Stomach (tissue), 9 donors: Measurements from ENCODE around the gene KLHL36. TPM values are rescaled to one million over a fixed set of nuclear protein-coding genes. Genes with fewer than 3 reads are reported as not detected.

ENCODE experiments used
- DNase-seq, 2 donors: peaks; one replicate each; pipeline versions ENCODE4 v3.0.0 to v3.0.0-alpha.2; 2013 to 2019
- H3K27ac ChIP-seq, 5 donors: fragments of 200-600 bp in 4 of 5; sonication (generic) in 4 of 5; one replicate each; pipeline ENCODE4 v1.5.1; 2013 to 2019; ENCODE audit warnings: mild to moderate bottlenecking in 1 of 5, moderate library complexity in 1 of 5
- H3K27me3 ChIP-seq, 3 donors: fragments of 200-600 bp; sonication (generic); one replicate each; pipeline ENCODE4 v1.5.1; 2017 to 2019; ENCODE audit warnings: mixed run types in 1 of 3
- H3K36me3 ChIP-seq, 4 donors: fragments of 200-600 bp; sonication (generic); 1 replicate in 3 of 4; 2 replicates in 1 of 4; pipeline ENCODE4 v1.5.1; 2016 to 2019
- H3K4me1 ChIP-seq, 4 donors: fragments of 200-600 bp; sonication (generic); one replicate each; pipeline ENCODE4 v1.5.1; 2016 to 2019
- H3K4me3 ChIP-seq, 4 donors: fragments of 200-600 bp; sonication (generic) in 3 of 4; one replicate each; pipeline ENCODE4 v1.5.1; 2016 to 2019; ENCODE audit warnings: mild to moderate bottlenecking in 1 of 4
- H3K9me3 ChIP-seq, 4 donors: fragments of 200-600 bp; sonication (generic); one replicate each; pipeline ENCODE4 v1.5.1; 2016 to 2019
- CTCF ChIP-seq, 7 experiments: fragments of 450-650 bp in 4 of 7; fragments of 200-600 bp in 3 of 7; sonication (generic) in 3 of 7; IDR thresholded peaks; one replicate each; pipeline ENCODE4 v1.5.1; 2016 to 2019; ENCODE audit warnings: antibody characterized with exemption in 7 of 7, control low read depth in 2 of 7, mild to moderate bottlenecking in 1 of 7
- EP300 ChIP-seq: sonication (generic); formaldehyde crosslinking; IDR thresholded peaks from one replicate; pipeline ENCODE4 v1.6.1; 2017; ENCODE audit warnings: antibody characterized with exemption
- POLR2A ChIP-seq, 4 donors: fragments of 450-650 bp; IDR thresholded peaks; one replicate each; pipeline ENCODE4 v1.6.1; 2016; ENCODE audit warnings: antibody characterized with exemption in 4 of 4, control low read depth in 2 of 4, mild to moderate bottlenecking in 1 of 4, moderate library complexity in 1 of 4
- POLR2AphosphoS5 ChIP-seq, 3 donors: sonication (generic); formaldehyde crosslinking; IDR thresholded peaks; one replicate each; pipeline ENCODE4 v1.6.1; 2016; ENCODE audit warnings: antibody characterized with exemption in 3 of 3
- WGBS, 5 donors: extraction: QIAGEN DNeasy Blood & Tissue Kit in 3 of 5; methylation state at CpG; one replicate each; pipeline versions ENCODE4 v1.1.5 to v1.1.7; 2013 to 2018; 5-methylcytosine and 5-hydroxymethylcytosine counted together
- intact Hi-C: fragments of 100-400 bp; cut with DNase I; formaldehyde crosslinking; loops from one replicate; pipeline ENCODE4 v1.15.1; 2023; ENCODE audit warnings: low total_unique reads
- polyA plus RNA-seq, 3 donors: library from polyadenylated mRNA; stranded (reverse); fragments of 200-250 nt; gene quantifications; one replicate each; pipeline ENCODE4 v1.2.3, GENCODE V29; 2013
- total RNA-seq, 5 donors: library from RNA; depleted of rRNA; stranded (reverse); fragments of >200 nt; gene quantifications; one replicate each; pipeline versions ENCODE4 v1.1.0 to v1.2.3, GENCODE V29; 2014 to 2016
- donor health status: healthy with polysubstance abuse.
- donor health status: Bipolar disorder and iron deficiency.
- donor health status: healthy.

Gene KLHL36
- total and polyA plus RNA-seq, 8 donors, result 10.5 to 62.4 (median 35.3) TPM

- Histone ChIP-seq H3K4me3 (no peak overlapping the region), H3K27me3 (no peaks in the 10 kb centered on the region), H3K9me3 (no peaks in the 10 kb centered on the region), H3K4me1 (peaks cover 0 to 16% (median 0%) of the 10 kb centered on the region in 4 donors), H3K36me3 (peaks cover 81 to 100% (median 98%) of the 10 kb centered on the region in 4 donors), H3K27ac (no peak overlapping the region)
- TF ChIP-seq CTCF (IDR thresholded peaks at IDR 0.05) (no peak), POLR2A (IDR thresholded peaks at IDR 0.05) (no peak), EP300 (no peak), POLR2AphosphoS5 (IDR thresholded peaks at IDR 0.05) (no peak)
- intact Hi-C loops, result no loop called here
- DNase-seq, result no peak
- 94 to 98% (median 96%) methylated on average over 21 to 51 of the region's 51 CpGs for WGBS, 5 donors
Observed at GRCh38 chr16:84661418-84662060, 13.2 kb downstream of the KLHL36 start.

- peaks cover 0 to 21% (median 0%) of the 10 kb centered on the region in 4 donors for H3K4me1 ChIP-seq
- H3K27ac ChIP-seq, result no peak overlapping the region
- H3K4me3 ChIP-seq, result no peak overlapping the region
- no peaks in the 10 kb centered on the region for H3K27me3 ChIP-seq
- TF ChIP-seq POLR2A (IDR thresholded peaks at IDR 0.05), result no peak
- no peak for TF ChIP-seq POLR2AphosphoS5 (IDR thresholded peaks at IDR 0.05)
- TF ChIP-seq CTCF (IDR thresholded peaks at IDR 0.05), result no peak
- no peak for TF ChIP-seq EP300
- no peaks in the 10 kb centered on the region for H3K9me3 ChIP-seq
- intact Hi-C loops, result no loop called here
- H3K36me3 ChIP-seq, result peaks cover 71 to 96% (median 91%) of the 10 kb centered on the region in 4 donors
- DNase-seq, result no peak
- WGBS, 5 donors, result 86 to 94% (median 92%) methylated on average over 9 of the region's 9 CpGs
Observed at GRCh38 chr16:84662471-84662870, 14.2 kb downstream of the KLHL36 start.

GRCh38 chr16:84663433-84664101, 15.3 kb downstream of the KLHL36 start:
- no peak overlapping the region for H3K4me3 ChIP-seq
- H3K27me3 ChIP-seq, result no peaks in the 10 kb centered on the region
- no peak for DNase-seq
- no peak overlapping the region for H3K27ac ChIP-seq
- 62 to 76% (median 69%) methylated on average over 9 of the region's 9 CpGs for WGBS, 5 donors
- H3K4me1 ChIP-seq, result peaks cover 0 to 19% (median 0%) of the 10 kb centered on the region in 4 donors
- H3K36me3 ChIP-seq, result peaks cover 60 to 96% (median 90%) of the 10 kb centered on the region in 4 donors
- TF ChIP-seq POLR2A (IDR thresholded peaks at IDR 0.05) (no peak), CTCF (IDR thresholded peaks at IDR 0.05) (no peak), POLR2AphosphoS5 (IDR thresholded peaks at IDR 0.05) (no peak), EP300 (no peak)
- H3K9me3 ChIP-seq, result no peaks in the 10 kb centered on the region
- intact Hi-C loops, result no loop called here

- Histone ChIP-seq H3K4me3 (no peak overlapping the region), H3K27ac (no peak overlapping the region), H3K4me1 (peaks cover 0 to 16% (median 0%) of the 10 kb centered on the region in 4 donors), H3K36me3 (peaks cover 42 to 79% (median 72%) of the 10 kb centered on the region in 4 donors), H3K9me3 (no peaks in the 10 kb centered on the region), H3K27me3 (no peaks in the 10 kb centered on the region)
- no peak for TF ChIP-seq CTCF (IDR thresholded peaks at IDR 0.05)
- TF ChIP-seq POLR2A (IDR thresholded peaks at IDR 0.05), result no peak
- TF ChIP-seq EP300, result no peak
- no peak for DNase-seq
- WGBS, 5 donors, result 36 to 53% (median 40%) methylated on average over 2 of the region's 2 CpGs
- intact Hi-C loops, result no loop called here
Observed at GRCh38 chr16:84665359-84665758, 17.0 kb downstream of the KLHL36 start.
